ENCODE measurements around the gene COG4. TPM values are rescaled to one million over a fixed set of nuclear protein-coding genes. Genes with fewer than 3 reads are reported as not detected.

Gene COG4
- total RNA-seq, 2 experiments from 2014 or later = 15.9 to 19.3 TPM

DNA sequence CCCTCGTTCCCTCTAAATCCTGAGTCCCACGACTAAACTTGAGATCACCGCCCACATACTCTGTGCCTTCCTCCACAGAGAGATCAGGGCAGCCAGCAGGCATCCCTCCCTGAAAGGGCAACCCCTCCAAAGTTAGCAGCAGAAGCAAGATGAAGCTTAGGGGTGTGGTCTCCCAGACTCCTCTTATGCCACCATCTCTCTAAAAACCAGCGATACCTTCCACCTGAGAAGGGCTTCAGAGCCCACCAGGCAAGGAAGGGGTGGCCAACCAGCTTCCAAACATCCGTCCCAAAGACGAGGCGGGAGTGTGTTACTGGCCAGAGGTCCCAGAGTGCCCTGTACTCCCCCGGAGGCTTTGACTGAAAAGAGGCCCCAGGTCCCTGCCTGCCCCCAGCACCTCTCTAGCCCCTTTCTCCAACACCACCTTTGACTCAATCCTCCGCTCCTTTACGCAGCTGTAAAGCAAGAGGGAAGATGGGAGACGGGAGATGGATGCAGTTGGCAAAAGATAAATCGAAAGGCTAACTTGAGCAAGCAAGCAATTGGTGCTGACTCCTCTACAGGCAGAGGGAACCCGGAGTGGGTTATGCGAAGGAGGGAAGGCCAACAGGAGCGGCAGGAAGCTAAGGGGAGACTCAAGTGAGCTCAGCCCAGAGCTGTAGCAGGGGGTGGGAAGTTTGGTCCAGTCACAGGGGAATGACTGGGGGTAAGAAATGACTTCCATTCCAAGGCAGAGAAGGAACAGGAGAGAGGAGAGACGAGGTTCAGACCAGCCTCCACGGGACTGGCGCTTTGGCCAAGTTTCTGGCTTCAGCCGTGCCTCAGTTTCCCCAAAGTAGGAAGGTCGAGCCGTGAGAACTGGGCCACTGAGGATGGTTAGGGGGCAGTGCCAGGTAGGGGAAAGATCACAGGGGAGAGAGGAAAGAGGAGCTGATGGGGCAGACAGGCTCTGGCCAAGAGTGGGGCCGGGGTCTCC lies 85.5 kb downstream of the COG4 start:
- POLR2A ChIA-PET = interaction anchor here (0.7 to 3.5 kb wide), 12 partner anchors 12 to 91 kb away, joined by 3 to 53 read pairs (median 8); partner anchors contain the start of genes DDX19A and FCSK
- ATAC-seq (ENCODE audit: poor library complexity) = no peak
- CTCF ChIA-PET = interaction anchor here (1.0 to 1.1 kb wide), 2 partner anchors 21 to 28 kb away, joined by 3 read pairs; no protein-coding TSS in a partner anchor
- TF ChIP-seq, protein P1, sequence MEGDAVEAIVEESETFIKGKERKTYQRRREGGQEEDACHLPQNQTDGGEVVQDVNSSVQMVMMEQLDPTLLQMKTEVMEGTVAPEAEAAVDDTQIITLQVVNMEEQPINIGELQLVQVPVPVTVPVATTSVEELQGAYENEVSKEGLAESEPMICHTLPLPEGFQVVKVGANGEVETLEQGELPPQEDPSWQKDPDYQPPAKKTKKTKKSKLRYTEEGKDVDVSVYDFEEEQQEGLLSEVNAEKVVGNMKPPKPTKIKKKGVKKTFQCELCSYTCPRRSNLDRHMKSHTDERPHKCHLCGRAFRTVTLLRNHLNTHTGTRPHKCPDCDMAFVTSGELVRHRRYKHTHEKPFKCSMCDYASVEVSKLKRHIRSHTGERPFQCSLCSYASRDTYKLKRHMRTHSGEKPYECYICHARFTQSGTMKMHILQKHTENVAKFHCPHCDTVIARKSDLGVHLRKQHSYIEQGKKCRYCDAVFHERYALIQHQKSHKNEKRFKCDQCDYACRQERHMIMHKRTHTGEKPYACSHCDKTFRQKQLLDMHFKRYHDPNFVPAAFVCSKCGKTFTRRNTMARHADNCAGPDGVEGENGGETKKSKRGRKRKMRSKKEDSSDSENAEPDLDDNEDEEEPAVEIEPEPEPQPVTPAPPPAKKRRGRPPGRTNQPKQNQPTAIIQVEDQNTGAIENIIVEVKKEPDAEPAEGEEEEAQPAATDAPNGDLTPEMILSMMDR (IDR thresholded peaks at IDR 0.05) = no peak
- Mint-ChIP-seq H3K27me3 (no peaks in the 10 kb centered on the region), H3K36me3 (ENCODE audit: low read depth) (peaks cover 14% of the 10 kb centered on the region), H3K27ac (peak overlapping the region; percentile 82), H3K9me3 (no peaks in the 10 kb centered on the region), H3K4me1 (ENCODE audit: low read depth) (peaks cover 58% of the 10 kb centered on the region), H3K4me3 (peak overlapping the region; percentile 92)
- H3K4me3 ChIP-seq (ENCODE audit: low read length) = peak overlapping the region; percentile 81
- peak overlapping the region in 1 of 2 donors; percentile 33 for H3K27ac ChIP-seq (ENCODE audit: low read depth in 1 of 2, low read length in 2 of 2)
- intact Hi-C loops (cut with DNase I, micrococcal nuclease) = loop anchor here (2.0 to 5.0 kb wide), 5 partner anchors 17 to 364 kb away; partner anchors contain the start of genes COG4 (in 1 of the 2), FCSK (in 1 of the 2), SF3B3 (in 1 of the 2) and VAC14 (in 1 of the 2)
- peaks cover 46% of the 10 kb centered on the region for H3K4me1 ChIP-seq (ENCODE audit: insufficient read depth, low read length)
- H3K9me3 ChIP-seq (ENCODE audit: control insufficient read depth in 1 of 2, insufficient read depth in 1 of 2, low read length in 2 of 2) = no peaks in the 10 kb centered on the region
- H3K36me3 ChIP-seq (ENCODE audit: insufficient read depth, low read length) = peaks cover 4% of the 10 kb centered on the region
- peak in 4 of 14 experiments; percentile 4 to 49 (median 26) for DNase-seq
- no peaks in the 10 kb centered on the region for H3K27me3 ChIP-seq (ENCODE audit: control insufficient read depth in 1 of 2, insufficient read depth in 2 of 2, low read length in 2 of 2)

DNA sequence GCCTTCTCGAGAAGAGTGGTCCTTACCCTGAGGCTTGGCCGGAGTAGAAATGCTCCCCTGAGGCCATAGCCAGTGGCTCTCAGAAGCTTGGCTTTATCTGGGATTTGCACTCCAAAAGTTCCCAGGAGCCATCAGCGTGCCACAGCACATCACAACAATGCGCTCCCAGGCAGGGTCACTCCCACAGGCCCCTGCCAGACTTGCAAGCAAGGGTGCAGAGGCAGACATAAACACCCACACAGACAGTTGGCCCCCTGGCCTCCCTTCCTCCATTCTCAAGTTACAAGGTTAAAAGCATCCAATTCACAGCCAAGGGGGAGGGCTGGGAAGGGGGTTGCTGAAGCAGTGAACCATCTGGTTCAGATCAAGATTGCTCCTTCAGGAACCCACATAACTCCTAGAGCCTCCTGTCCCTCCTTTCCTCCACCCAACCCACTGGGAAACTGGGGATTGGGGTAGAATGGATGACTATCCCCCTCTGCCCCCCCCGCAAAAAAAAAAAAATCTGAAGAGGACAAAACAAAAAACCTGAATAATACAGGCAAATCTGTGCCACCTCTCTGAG lies 86.3 kb downstream of the COG4 start:
- CTCF ChIA-PET = interaction anchor here (1.0 kb wide), 1 partner anchor 20 kb away, joined by 3 read pairs; no protein-coding TSS in a partner anchor
- no peak for ATAC-seq (ENCODE audit: poor library complexity)
- peak overlapping the region; percentile 81 for H3K4me3 ChIP-seq (ENCODE audit: low read length)
- peaks cover 54% of the 10 kb centered on the region for H3K4me1 ChIP-seq (ENCODE audit: insufficient read depth, low read length)
- TF ChIP-seq, protein P1 (IDR thresholded peaks at IDR 0.05) = no peak
- POLR2A ChIA-PET = interaction anchor here (1.1 to 3.5 kb wide), 6 partner anchors 15 to 90 kb away, joined by 6 to 53 read pairs (median 12); partner anchors contain the start of genes DDX19A and FCSK
- peaks cover 14% of the 10 kb centered on the region for H3K36me3 Mint-ChIP-seq (ENCODE audit: low read depth)
- H3K27me3 Mint-ChIP-seq = no peaks in the 10 kb centered on the region
- H3K9me3 ChIP-seq (ENCODE audit: control insufficient read depth in 1 of 2, insufficient read depth in 1 of 2, low read length in 2 of 2) = no peaks in the 10 kb centered on the region
- peaks cover 4% of the 10 kb centered on the region for H3K36me3 ChIP-seq (ENCODE audit: insufficient read depth, low read length)
- peaks cover 66% of the 10 kb centered on the region for H3K4me1 Mint-ChIP-seq (ENCODE audit: low read depth)
- peak in 2 of 14 experiments; percentile 21 to 23 for DNase-seq
- intact Hi-C loops (cut with DNase I, micrococcal nuclease) = loop anchor here (5.0 kb wide), 3 partner anchors 35 to 365 kb away; partner anchors contain the start of genes COG4 (in 1 of the 2), SF3B3 (in 1 of the 2) and VAC14 (in 1 of the 2)
- H3K27ac ChIP-seq (ENCODE audit: low read depth in 1 of 2, low read length in 2 of 2) = no peak overlapping the region
- peak overlapping the region; percentile 82 for H3K27ac Mint-ChIP-seq
- no peaks in the 10 kb centered on the region for H3K27me3 ChIP-seq (ENCODE audit: control insufficient read depth in 1 of 2, insufficient read depth in 2 of 2, low read length in 2 of 2)
- peak overlapping the region; percentile 92 for H3K4me3 Mint-ChIP-seq
- no peaks in the 10 kb centered on the region for H3K9me3 Mint-ChIP-seq
